ENCODE data around the gene USP36. TPM values are rescaled to one million over a fixed set of nuclear protein-coding genes. Genes with fewer than 3 reads are reported as not detected.

USP36 gene
- total and polyA plus RNA-seq, 11 donors: 11.7 to 40.9 (median 18.3) TPM

- H3K4me1 ChIP-seq: peaks cover 0 to 43% (median 30%) of the 10 kb centered on the region in 12 donors
- H3K4me3 ChIP-seq: no peak overlapping the region
- H3K9me3 ChIP-seq: no peaks in the 10 kb centered on the region
- H3K27me3 ChIP-seq: no peaks in the 10 kb centered on the region
- WGBS, 4 donors: 59 to 62% (median 61%) methylated on average over 14 of the region's 14 CpGs
- intact Hi-C loops (cut with DNase I): loop anchor here in 4 of 10 donors (5.0 to 10.0 kb wide), 2 partner anchors 67 to 75 kb away; no protein-coding TSS in a partner anchor
- H3K36me3 ChIP-seq: peaks cover 0 to 17% (median 14%) of the 10 kb centered on the region in 9 donors
- no peak for TF ChIP-seq CTCF (IDR thresholded peaks at IDR 0.05)
- TF ChIP-seq POLR2A (IDR thresholded peaks at IDR 0.05): no peak
- H3K27ac ChIP-seq: peak overlapping the region in 10 of 12 donors; percentile 13 to 76 (median 48)
- ATAC-seq: peak; percentile 28 to 59 (median 43)
- DNase-seq: peak; percentile 60 to 91 (median 83)
Observed at GRCh38 chr17:78789663-78790181, 50.9 kb downstream of the USP36 start.

GRCh38 chr17:78789149-78789662, 51.4 kb downstream of the USP36 start:
- peak overlapping the region in 10 of 12 donors; percentile 25 to 76 (median 48) for H3K27ac ChIP-seq
- peaks cover 0 to 43% (median 30%) of the 10 kb centered on the region in 12 donors for H3K4me1 ChIP-seq
- no peaks in the 10 kb centered on the region for H3K9me3 ChIP-seq
- H3K27me3 ChIP-seq: no peaks in the 10 kb centered on the region
- H3K36me3 ChIP-seq: peaks cover 0 to 12% (median 9%) of the 10 kb centered on the region in 9 donors
- TF ChIP-seq CTCF (IDR thresholded peaks at IDR 0.05) (no peak), POLR2A (IDR thresholded peaks at IDR 0.05) (no peak)
- no peak overlapping the region for H3K4me3 ChIP-seq
- intact Hi-C loops (cut with DNase I): loop anchor here in 1 of 10 donors (10.0 kb wide), 1 partner anchor 74 kb away; no protein-coding TSS in a partner anchor
- no peak for DNase-seq
- WGBS, 4 donors: 65 to 79% (median 72%) methylated on average over 5 of the region's 5 CpGs
- ATAC-seq: peak; percentile 5 to 37 (median 14)

DNA sequence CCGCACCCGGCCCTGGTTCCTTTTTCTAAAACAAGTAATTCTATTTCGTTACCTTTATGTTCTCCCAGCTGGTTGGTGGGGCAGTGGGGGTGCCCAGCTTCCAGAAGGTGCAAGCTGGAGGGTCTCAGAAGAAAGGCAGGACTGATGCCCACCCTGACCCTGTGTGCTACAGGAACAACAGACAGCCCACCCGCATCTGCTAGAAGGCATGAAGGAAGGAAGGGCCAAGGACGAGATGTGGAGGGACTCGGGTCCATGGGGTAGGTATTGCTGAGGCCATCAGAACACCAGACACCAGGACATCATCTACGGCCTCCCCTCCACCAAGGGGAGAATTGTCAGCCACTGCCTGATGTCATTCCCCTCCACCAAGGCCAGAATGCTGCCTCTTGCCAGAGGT, 52.2 kb downstream of the USP36 start:
- H3K36me3 ChIP-seq: peaks cover 0 to 6% (median 3%) of the 10 kb centered on the region in 9 donors
- WGBS, 4 donors: 89 to 98% (median 93%) methylated on average over 7 of the region's 7 CpGs
- H3K4me1 ChIP-seq: peaks cover 0 to 48% (median 30%) of the 10 kb centered on the region in 12 donors
- H3K4me3 ChIP-seq: no peak overlapping the region
- H3K9me3 ChIP-seq: no peaks in the 10 kb centered on the region
- H3K27ac ChIP-seq: peak overlapping the region in 1 of 12 donors; percentile 76
- DNase-seq (peak in 1 of 5 donors; percentile 13), ATAC-seq (no peak)
- TF ChIP-seq POLR2A (IDR thresholded peaks at IDR 0.05) (no peak), CTCF (IDR thresholded peaks at IDR 0.05) (no peak)
- H3K27me3 ChIP-seq: no peaks in the 10 kb centered on the region
- intact Hi-C loops (cut with DNase I): loop anchor here in 1 of 10 donors (10.0 kb wide), 1 partner anchor 74 kb away; no protein-coding TSS in a partner anchor

DNA sequence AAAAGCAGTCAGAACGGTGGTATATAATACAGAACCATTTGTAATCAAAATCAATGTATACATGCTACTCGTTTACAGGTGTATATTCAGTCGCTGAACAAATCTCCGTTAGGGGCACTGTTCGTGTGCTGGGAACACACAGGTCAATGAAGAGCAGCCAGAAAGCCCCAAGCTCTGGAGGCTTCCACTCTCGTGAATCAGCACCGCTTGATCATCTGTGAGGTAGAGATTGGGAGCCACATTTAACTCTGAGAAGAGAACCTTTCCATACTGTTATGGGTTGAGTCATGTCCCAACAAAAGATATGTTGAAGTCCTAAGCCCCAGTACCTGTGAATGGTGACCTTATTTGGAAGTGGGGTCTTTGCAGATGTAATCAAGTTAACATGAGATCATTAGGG, 53.2 kb downstream of the USP36 start:
- TF ChIP-seq POLR2A (IDR thresholded peaks at IDR 0.05) (no peak), CTCF (IDR thresholded peaks at IDR 0.05) (no peak)
- H3K4me1 ChIP-seq: peaks cover 0 to 57% (median 36%) of the 10 kb centered on the region in 12 donors
- ATAC-seq (no peak), DNase-seq (peak in 1 of 5 donors; percentile 3)
- no peaks in the 10 kb centered on the region for H3K36me3 ChIP-seq
- H3K4me3 ChIP-seq: no peak overlapping the region
- 88 to 96% (median 92%) methylated on average over 7 of the region's 7 CpGs for WGBS, 4 donors
- no peaks in the 10 kb centered on the region for H3K27me3 ChIP-seq
- intact Hi-C loops (cut with DNase I): loop anchor here in 1 of 10 donors (10.0 kb wide), 1 partner anchor 73 kb away; no protein-coding TSS in a partner anchor
- no peak overlapping the region for H3K27ac ChIP-seq
- no peaks in the 10 kb centered on the region for H3K9me3 ChIP-seq
